KOPT-K1 (cell line): ENCODE results near the gene LIN7A.
"Not testable (repeated sequence)": the region's sequence is repeated elsewhere in the genome, so short reads cannot be mapped to it uniquely, and the experiment has no call there.

Experiments
- H3K27ac ChIP-seq: fragments of 200-600 bp; sonication (generic); 2 replicates; pipeline ENCODE4 v1.5.1; 2016; ENCODE audit warnings: antibody characterized with exemption, mild to moderate bottlenecking, low read depth, low read length; ENCODE audit not compliant: poor library complexity, severe bottlenecking
- H3K36me3 ChIP-seq: fragments of 200-600 bp; sonication (generic); 2 replicates; pipeline ENCODE4 v1.5.1; 2017; ENCODE audit warnings: antibody characterized with exemption, mild to moderate bottlenecking, low read length, moderate library complexity; ENCODE audit not compliant: insufficient read depth
- H3K9me3 ChIP-seq: fragments of 200-600 bp; sonication (generic); 2 replicates; pipeline ENCODE4 v1.5.1; 2017; ENCODE audit warnings: antibody characterized with exemption, low read length, mild to moderate bottlenecking; ENCODE audit not compliant: insufficient read depth, poor library complexity, severe bottlenecking

The LIN7A gene

DNA sequence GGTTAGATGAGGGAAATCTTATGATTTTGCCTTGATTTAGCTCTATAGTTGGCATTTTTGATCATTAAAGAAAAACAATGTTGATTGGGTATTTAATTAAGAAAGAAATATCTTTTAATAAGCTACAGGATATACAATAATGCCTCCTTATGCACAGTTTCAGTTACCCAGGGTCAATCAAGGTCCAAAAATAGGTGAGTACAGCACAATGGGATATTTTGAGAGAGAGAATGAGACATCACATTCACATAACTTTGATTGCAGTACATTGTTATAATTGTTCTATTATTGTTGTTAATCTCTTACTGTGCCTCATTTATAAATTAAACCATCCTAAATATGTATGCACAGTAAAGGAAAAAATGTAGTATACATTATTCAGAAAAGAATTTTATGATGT lies 118.9 kb downstream of the LIN7A start:
- Histone ChIP-seq H3K36me3 (no peaks in the 10 kb centered on the region), H3K9me3 (no peaks in the 10 kb centered on the region), H3K27ac (no peak overlapping the region)

DNA sequence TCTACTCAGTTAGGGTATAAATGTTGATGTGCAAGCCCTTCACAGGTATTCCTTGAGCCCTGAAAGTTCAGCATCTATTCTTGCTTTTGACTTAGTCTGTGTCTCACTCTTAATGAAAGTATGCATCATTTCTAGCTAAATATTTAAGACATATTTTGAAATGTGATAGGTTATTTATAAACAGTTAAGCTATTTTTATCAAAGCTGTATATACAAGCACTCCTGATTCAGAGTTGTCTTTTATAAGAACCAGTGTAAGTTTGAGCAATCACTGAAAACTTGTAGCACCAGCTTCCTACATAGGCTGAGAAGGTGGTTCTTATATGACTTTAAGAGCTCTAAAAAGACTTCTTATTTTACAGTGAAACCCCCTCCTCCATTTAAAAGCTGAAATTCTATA lies 122.4 kb downstream of the LIN7A start:
- H3K9me3 ChIP-seq, result no peaks in the 10 kb centered on the region
- no peaks in the 10 kb centered on the region for H3K36me3 ChIP-seq
- H3K27ac ChIP-seq, result no peak overlapping the region

DNA sequence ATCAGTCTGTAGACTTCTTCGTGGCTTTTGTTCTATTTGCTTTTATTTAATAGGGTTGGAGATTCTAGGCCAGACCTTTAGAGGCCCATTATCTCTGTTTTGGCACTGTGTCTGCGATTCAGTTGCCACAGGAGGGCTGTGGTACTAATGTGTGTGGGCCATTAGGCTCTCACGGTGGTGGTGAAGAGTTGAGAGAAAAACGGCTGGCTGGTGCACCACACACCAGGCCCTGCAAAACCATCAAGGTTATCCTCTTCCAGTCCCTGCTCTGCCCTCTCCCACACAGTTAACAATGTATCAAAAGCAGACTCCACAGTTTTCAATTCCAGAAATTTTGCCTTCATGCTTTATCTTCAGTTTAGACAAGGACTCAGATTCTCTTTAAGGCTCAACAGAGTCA lies 123.3 kb downstream of the LIN7A start:
- no peaks in the 10 kb centered on the region for H3K36me3 ChIP-seq
- no peaks in the 10 kb centered on the region for H3K9me3 ChIP-seq

GRCh38 chr12:80813820-80814219 lies 123.9 kb downstream of the LIN7A start:
- no peaks in the 10 kb centered on the region for H3K36me3 ChIP-seq
- H3K27ac ChIP-seq, result no peak overlapping the region
- no peaks in the 10 kb centered on the region for H3K9me3 ChIP-seq

More for the DNA sequence above, 123.3 kb downstream of the LIN7A start:
- no peak overlapping the region for H3K27ac ChIP-seq

GRCh38 chr12:80811957-80812708 lies 125.6 kb downstream of the LIN7A start:
- Histone ChIP-seq H3K9me3 (no peaks in the 10 kb centered on the region), H3K36me3 (no peaks in the 10 kb centered on the region), H3K27ac (no peak overlapping the region)

- Histone ChIP-seq H3K27ac (no peak overlapping the region), H3K36me3 (no peaks in the 10 kb centered on the region), H3K9me3 (no peaks in the 10 kb centered on the region)
Measured at GRCh38 chr12:80810874-80811273, 126.9 kb downstream of the LIN7A start.

GRCh38 chr12:80807640-80808288 lies 130.0 kb downstream of the LIN7A start:
- Histone ChIP-seq H3K36me3 (no peaks in the 10 kb centered on the region), H3K9me3 (no peaks in the 10 kb centered on the region), H3K27ac (no peak overlapping the region)

DNA sequence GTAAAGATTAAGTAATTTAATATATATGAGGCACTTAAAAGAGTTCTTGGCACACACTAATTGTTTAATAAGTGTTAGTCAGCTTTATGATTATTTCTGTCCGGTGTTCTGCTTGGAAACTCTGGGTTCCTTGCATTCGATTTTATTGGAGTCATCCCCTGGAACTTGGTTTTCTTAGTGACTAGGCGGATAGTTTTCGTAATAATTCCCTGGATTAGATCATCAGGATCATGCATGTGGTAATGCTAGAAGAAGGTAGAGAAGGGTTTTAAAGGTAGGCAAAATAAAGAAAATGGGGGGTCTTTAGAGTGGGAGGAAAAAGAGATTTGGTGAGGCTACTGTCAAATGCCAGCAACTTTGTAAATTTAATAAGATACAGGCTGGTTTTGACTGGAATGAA lies 132.6 kb downstream of the LIN7A start:
- Histone ChIP-seq H3K9me3 (no peaks in the 10 kb centered on the region), H3K27ac (no peak overlapping the region), H3K36me3 (no peaks in the 10 kb centered on the region)

- no peaks in the 10 kb centered on the region for H3K9me3 ChIP-seq
- no peaks in the 10 kb centered on the region for H3K36me3 ChIP-seq
- no peak overlapping the region for H3K27ac ChIP-seq
Measured at GRCh38 chr12:80802652-80803400, 134.9 kb downstream of the LIN7A start.

DNA sequence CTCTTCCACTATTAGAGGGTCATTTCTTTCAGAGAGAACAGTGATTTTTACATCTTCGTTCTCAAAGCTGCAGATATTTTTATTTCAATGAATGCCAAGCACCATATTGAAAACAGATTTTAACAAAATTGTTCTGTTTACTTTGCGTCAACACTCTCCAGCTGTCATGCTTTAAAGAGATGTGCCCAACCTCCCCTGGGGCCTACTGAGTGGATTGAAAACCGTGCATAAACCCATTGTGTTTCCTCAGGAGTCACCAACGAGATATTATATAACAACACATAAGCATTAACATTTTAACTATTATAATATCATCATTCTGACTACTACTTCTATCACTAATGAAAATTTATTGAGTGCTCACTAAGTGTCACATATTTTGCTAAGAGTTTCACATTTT lies 139.5 kb downstream of the LIN7A start:
- Histone ChIP-seq H3K36me3 (no peaks in the 10 kb centered on the region), H3K9me3 (no peaks in the 10 kb centered on the region), H3K27ac (no peak overlapping the region)

GRCh38 chr12:80794551-80794950 lies 143.2 kb downstream of the LIN7A start:
- no peaks in the 10 kb centered on the region for H3K9me3 ChIP-seq
- H3K27ac ChIP-seq, result no peak overlapping the region
- no peaks in the 10 kb centered on the region for H3K36me3 ChIP-seq

- H3K27ac ChIP-seq, result no peak overlapping the region
- H3K9me3 ChIP-seq, result no peaks in the 10 kb centered on the region
- no peaks in the 10 kb centered on the region for H3K36me3 ChIP-seq
Measured at GRCh38 chr12:80792861-80793260, 144.9 kb downstream of the LIN7A start.

- Histone ChIP-seq H3K36me3 (no peaks in the 10 kb centered on the region), H3K27ac (no peak overlapping the region), H3K9me3 (no peaks in the 10 kb centered on the region)
Measured at GRCh38 chr12:80791863-80792262, 145.9 kb downstream of the LIN7A start.

DNA sequence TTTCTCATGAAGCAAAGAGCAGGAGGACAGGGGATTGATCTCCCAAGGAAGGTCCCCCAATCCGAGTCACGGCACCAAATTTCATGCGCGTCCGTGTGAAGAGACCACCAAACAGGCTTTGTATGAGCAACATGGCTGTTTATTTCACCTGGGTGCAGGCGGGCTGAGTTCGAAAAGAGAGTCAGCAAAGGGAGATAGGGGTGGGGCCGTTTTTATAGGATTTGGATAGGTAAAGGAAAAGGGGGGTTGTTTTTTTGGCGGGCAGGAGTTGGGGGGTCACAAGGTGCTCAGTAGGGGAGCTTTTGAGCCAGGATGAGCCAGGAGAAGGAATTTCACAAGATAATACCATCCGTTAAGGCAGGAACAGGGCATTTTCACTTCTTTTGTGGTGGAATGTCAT lies 149.3 kb downstream of the LIN7A start:
- not testable (repeated sequence) for H3K9me3 ChIP-seq, H3K27ac ChIP-seq, H3K36me3 ChIP-seq

- H3K36me3 ChIP-seq, H3K27ac ChIP-seq, H3K9me3 ChIP-seq: not testable (repeated sequence)
Measured at GRCh38 chr12:80782963-80783470, 154.7 kb downstream of the LIN7A start.
